GM21381 (cell line): ENCODE data around the gene PSIP1.
"Not testable (repeated sequence)": the region's sequence is repeated elsewhere in the genome, so short reads cannot be mapped to it uniquely, and the experiment has no call there.

Source experiments
- ATAC-seq: cut with Tn5 transposase; IDR thresholded peaks from one replicate; pipeline ENCODE4 v1.9.1; 2021; ENCODE audit warnings: mild to moderate bottlenecking, moderate library complexity; ENCODE audit not compliant: unreplicated experiment

PSIP1 gene

DNA sequence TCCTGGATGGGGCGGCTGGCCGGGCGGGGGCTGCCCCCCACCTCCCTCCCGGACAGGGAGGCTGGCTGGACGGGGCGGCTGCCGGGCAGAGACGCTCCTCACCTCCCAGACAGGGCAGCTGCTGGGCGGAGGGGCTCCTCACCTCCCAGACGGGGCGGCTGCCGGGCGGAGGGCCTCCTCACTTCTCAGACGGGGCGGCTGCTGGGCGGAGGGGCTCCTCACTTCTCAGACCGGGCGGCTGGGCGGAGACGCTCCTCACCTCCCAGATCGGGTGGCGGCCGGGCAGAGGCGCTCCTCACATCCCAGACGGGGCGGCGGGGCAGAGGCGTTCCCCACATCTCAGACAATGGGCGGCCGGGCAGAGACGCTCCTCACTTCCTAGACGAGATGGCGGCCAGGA lies 68.5 kb downstream of the PSIP1 start:
- ATAC-seq, result not testable (repeated sequence)

DNA sequence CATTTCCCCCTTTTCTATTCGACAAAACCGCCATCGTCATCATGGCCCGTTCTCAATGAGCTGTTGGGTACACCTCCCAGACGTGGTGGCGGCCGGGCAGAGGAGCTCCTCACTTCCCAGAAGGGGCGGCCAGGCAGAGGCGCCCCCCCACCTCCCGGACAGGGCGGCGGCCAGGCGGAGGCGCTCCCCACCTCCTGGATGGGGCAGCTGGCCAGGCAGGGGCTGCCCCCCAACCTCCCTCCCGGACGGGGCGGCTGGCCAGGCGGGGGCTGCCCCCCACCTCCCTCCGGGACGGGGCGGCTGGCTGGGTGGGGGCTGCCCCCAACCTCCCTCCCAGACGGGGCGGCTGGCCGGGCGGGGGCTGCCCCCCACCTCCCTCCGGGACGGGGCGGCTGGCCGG lies 68.9 kb downstream of the PSIP1 start:
- not testable (repeated sequence) for ATAC-seq

- no peak for ATAC-seq
These were observed 71.9 kb downstream of the PSIP1 start for GRCh38 chr9:15438891-15439290.

DNA sequence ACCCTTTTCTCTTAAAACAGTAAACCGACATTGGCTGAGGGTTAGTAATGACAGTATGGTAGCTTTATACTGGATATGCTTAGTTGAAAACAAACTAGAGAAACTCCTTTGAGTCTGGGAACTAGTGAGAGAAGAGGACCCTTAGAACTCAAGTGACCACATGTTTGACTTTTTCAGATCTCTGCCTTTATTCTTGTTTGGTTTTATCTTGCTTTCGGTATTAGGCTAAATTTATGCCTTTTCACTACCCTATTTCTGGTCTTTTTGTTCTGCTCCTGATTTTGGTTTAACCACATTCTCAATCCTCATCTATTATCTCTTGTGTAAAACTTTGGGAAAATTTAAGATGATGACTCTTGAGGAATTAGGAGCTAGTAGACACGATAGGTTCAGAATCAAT lies 77.1 kb downstream of the PSIP1 start:
- peak; percentile 65 for ATAC-seq

GRCh38 chr9:15433191-15433590 lies 77.6 kb downstream of the PSIP1 start:
- no peak for ATAC-seq

GRCh38 chr9:15430920-15431844 lies 79.6 kb downstream of the PSIP1 start:
- no peak for ATAC-seq

GRCh38 chr9:15427702-15428101 lies 83.1 kb downstream of the PSIP1 start:
- ATAC-seq, result not testable (repeated sequence)

DNA sequence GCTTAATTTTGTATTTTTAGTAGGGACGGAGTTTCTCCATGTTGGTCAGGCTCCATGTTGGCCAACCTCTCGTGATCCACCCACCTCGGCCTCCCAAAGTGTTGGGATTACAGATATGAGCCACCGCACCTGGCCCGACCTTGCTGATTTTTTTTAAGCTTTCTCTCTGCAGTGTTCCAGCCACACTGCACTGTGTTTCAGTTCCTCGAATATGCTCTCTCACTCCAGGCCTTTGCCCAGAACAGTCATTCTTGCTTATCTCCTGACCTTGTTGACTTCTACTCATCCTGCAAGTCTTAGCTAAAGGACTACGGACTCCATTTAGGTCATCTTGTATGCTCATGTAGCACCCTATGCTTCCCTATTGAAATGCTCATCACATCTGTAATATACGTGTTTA lies 84.8 kb downstream of the PSIP1 start:
- ATAC-seq, result peak; percentile 34

GRCh38 chr9:15423231-15423985 lies 87.4 kb downstream of the PSIP1 start:
- no peak for ATAC-seq

DNA sequence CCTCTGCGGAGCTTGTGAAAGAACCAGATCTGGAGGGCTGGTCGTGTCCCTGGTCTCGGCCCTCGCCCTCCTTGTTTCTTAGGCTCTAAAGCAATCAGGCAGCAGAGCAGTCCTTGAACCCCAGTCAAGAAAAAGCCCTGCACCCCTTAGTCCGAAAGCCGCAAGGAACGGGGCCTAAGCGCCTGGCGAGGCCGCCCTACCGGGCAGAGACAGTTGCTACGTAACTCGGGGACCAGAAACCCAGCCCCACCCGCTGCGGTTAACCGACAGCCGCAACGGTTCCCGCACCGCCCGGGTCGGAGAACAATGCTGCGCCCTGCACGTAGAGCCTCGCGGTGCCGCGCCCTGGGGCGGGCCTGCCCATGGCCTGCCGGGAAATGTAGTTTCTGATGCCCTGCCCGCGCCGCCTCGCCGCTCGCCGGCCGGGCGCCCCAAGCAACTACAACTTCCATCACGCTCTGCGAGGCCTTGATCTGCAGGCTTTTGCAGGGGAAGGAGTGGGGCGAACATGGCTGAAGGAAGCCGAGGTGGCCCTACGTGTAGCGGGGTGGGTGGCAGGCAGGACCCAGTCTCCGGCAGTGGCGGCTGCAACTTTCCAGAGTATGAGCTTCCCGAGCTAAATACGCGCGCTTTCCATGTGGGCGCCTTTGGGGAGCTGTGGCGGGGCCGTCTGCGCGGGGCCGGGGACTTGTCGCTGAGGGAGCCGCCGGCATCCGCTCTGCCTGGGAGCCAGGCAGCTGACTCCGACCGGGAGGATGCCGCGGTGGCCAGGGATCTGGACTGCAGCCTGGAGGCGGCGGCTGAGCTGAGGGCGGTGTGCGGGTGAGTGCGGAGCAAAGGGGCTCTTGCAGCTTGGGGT lies 88.2 kb downstream of the PSIP1 start, which contains the start of gene SNAPC3:
Gene SNAPC3, plus strand, starts transcription at position 505 of the 859 bp plus-strand sequence. Its CDS starts 4 bp downstream, at position 509.
- ATAC-seq, result peak; percentile 96

- ATAC-seq, result no peak
These were observed 88.8 kb downstream of the PSIP1 start for GRCh38 chr9:15421990-15422371.

DNA sequence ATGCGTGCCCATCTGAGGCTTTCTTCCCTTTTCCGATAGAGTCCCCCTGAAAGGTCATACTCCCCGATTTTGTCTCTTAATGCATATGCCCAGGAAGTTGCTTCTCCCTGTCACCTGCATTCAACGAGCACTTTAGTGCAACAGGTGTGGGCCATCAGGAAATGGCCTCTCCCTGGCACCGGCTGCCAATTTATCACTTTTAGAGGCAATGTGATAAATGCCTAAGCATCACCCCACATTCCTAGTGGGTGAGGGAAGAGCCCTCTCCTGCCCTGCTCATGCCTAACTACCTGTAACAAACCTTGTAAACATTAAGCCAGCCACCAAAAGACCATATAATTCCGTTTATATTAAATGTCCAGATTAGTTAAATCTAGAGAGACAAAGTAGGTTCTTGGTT lies 89.2 kb downstream of the PSIP1 start:
- no peak for ATAC-seq

GRCh38 chr9:15420796-15421195 lies 90.0 kb downstream of the PSIP1 start:
- no peak for ATAC-seq

DNA sequence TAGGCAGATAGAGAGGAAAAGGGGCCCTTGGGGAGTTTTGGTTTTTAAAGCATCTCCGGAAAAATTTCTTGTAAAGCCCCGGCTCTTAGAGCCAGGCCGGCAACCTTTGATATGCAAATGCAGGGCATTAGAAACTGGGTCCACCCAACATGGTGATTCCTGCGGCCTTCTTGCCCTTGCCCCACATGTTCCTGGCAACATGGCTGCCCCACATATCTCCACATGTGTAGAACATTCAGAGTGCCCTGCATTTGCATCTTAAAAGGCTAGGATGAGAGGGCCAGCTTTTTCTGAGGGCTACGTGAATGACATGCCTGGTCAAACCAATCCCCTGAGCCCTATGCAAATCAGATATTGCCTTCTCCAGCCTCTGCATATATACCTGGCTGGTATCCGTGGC lies 93.1 kb downstream of the PSIP1 start:
- no peak for ATAC-seq

- ATAC-seq, result peak; percentile 60
These were observed 93.9 kb downstream of the PSIP1 start for GRCh38 chr9:15416880-15417279.
